ENCODE results near the gene KRTAP9-6. TPM values are rescaled to one million over a fixed set of nuclear protein-coding genes. Genes with fewer than 3 reads are reported as not detected.

Gene KRTAP9-6
- total RNA-seq, 4 donors from 2014 or later: not detected

DNA sequence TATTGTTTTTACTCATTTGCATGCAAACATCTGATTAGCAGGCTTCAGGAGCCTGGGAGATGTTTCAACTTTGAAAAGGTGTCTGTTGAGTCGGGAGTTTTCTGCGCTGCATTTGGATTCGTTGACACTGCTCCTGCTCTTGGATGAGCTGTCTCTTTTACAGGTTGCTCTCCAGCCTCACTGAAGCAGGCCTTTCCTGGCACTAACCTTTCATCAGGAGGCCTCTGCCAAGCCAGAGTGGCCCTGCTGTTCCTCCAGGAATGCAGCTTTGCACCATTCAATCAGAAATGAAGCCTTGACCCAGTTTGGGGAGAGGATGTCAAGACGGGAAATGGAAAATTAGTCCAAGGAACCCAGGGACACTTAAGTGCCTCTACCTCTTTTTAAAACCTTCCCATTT is 37.8 kb downstream of the KRTAP9-6 start:
- Histone ChIP-seq H3K9me3 (no peaks in the 10 kb centered on the region), H3K27me3 (no peaks in the 10 kb centered on the region), H3K4me1 (no peaks in the 10 kb centered on the region), H3K27ac (no peak overlapping the region), H3K36me3 (no peaks in the 10 kb centered on the region), H3K4me3 (no peak overlapping the region)
- intact Hi-C loops (cut with DNase I; ENCODE audit: low total_unique reads): no loop called here
- TF ChIP-seq, protein P1, sequence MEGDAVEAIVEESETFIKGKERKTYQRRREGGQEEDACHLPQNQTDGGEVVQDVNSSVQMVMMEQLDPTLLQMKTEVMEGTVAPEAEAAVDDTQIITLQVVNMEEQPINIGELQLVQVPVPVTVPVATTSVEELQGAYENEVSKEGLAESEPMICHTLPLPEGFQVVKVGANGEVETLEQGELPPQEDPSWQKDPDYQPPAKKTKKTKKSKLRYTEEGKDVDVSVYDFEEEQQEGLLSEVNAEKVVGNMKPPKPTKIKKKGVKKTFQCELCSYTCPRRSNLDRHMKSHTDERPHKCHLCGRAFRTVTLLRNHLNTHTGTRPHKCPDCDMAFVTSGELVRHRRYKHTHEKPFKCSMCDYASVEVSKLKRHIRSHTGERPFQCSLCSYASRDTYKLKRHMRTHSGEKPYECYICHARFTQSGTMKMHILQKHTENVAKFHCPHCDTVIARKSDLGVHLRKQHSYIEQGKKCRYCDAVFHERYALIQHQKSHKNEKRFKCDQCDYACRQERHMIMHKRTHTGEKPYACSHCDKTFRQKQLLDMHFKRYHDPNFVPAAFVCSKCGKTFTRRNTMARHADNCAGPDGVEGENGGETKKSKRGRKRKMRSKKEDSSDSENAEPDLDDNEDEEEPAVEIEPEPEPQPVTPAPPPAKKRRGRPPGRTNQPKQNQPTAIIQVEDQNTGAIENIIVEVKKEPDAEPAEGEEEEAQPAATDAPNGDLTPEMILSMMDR (IDR thresholded peaks at IDR 0.05): no peak
- TF ChIP-seq POLR2A (IDR thresholded peaks at IDR 0.05): no peak
- no peak for DNase-seq

DNA sequence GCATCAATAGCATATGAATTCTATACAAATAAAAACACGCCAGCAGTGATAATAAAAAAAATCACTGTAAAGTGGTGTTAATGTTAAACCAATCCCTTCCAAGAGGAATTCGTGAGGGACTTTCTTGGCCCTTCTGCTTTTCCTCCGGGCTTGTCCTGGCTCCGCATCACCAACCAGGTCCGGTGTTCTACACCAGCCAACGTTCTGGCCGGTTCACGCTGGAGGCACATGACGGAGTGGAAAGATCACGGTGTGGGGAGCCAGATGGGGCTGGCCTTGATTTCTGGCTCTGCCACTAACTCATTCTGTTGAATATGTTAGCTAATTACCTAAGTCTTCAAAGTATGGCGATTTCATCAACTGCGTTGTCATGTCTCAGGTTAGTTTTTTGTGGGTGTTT is 38.9 kb downstream of the KRTAP9-6 start:
- H3K4me1 ChIP-seq: no peaks in the 10 kb centered on the region
- no peaks in the 10 kb centered on the region for H3K9me3 ChIP-seq
- no peak overlapping the region for H3K4me3 ChIP-seq
- intact Hi-C loops (cut with DNase I; ENCODE audit: low total_unique reads): no loop called here
- H3K27ac ChIP-seq: no peak overlapping the region
- no peaks in the 10 kb centered on the region for H3K36me3 ChIP-seq
- TF ChIP-seq, protein P1 (IDR thresholded peaks at IDR 0.05): no peak
- TF ChIP-seq POLR2A (IDR thresholded peaks at IDR 0.05): no peak
- DNase-seq: no peak
- no peaks in the 10 kb centered on the region for H3K27me3 ChIP-seq

DNA sequence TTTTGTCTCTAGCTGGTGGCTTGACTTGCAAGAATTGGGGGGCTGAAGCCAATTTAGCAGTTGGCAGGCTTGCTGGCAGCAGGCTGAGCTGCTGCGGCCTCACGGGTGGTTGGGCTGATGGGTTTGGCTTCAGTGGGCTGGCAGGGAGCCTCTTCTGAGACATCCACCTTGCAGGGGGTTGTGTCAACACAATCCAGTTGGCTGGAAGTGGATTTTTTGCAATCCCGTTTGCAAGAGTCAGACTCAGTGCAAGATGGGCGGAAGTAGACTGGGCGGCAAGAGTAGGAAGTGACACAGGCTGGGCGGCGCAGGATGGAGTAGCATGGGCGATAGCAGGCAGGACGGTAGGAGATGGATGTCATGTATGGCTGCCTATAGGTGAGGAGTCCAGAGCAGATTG is 42.5 kb downstream of the KRTAP9-6 start:
- no peak for TF ChIP-seq POLR2A (IDR thresholded peaks at IDR 0.05)
- TF ChIP-seq, protein P1 (IDR thresholded peaks at IDR 0.05): no peak
- Histone ChIP-seq H3K9me3 (no peaks in the 10 kb centered on the region), H3K4me3 (no peak overlapping the region), H3K27ac (no peak overlapping the region), H3K27me3 (no peaks in the 10 kb centered on the region), H3K4me1 (no peaks in the 10 kb centered on the region), H3K36me3 (no peaks in the 10 kb centered on the region)
- no peak for DNase-seq
- intact Hi-C loops (cut with DNase I; ENCODE audit: low total_unique reads): no loop called here

DNA sequence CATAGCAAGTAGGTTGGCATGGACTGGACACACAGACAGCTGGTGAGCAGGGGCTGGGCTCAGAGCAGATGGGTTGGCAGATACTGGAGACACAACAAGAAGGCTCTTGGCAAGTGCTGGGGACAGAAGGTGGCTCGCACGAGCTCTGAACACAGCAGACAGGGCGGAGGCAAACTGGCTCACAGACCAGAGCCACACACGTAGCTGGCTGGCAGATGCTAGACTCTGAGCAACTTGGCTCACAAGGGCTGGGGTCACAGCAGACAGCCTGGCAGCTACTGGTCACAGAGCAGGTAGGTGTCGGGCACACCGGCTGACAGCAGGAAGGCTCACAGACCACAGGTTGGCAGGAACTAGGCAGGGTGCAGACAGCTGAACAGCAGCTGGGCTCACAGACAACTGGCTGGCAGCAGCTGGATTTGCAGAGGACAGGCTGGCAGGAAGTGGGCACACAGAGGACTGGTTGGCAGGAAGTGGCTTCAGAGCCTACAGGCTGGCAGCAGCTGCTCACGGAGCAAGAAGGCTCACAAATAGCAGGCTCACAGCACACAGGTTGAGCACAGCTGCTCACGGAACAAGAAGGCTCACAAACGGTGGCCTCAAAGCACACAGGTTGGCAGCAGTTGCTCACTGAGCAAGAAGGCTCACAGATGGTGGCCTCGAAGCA is 43.2 kb downstream of the KRTAP9-6 start:
- H3K4me3 ChIP-seq: no peak overlapping the region
- no peaks in the 10 kb centered on the region for H3K27me3 ChIP-seq
- no peak for DNase-seq
- intact Hi-C loops (cut with DNase I; ENCODE audit: low total_unique reads): no loop called here
- no peaks in the 10 kb centered on the region for H3K36me3 ChIP-seq
- H3K27ac ChIP-seq: no peak overlapping the region
- no peaks in the 10 kb centered on the region for H3K4me1 ChIP-seq
- H3K9me3 ChIP-seq: no peaks in the 10 kb centered on the region
- TF ChIP-seq, protein P1 (IDR thresholded peaks at IDR 0.05): no peak
- no peak for TF ChIP-seq POLR2A (IDR thresholded peaks at IDR 0.05)

DNA sequence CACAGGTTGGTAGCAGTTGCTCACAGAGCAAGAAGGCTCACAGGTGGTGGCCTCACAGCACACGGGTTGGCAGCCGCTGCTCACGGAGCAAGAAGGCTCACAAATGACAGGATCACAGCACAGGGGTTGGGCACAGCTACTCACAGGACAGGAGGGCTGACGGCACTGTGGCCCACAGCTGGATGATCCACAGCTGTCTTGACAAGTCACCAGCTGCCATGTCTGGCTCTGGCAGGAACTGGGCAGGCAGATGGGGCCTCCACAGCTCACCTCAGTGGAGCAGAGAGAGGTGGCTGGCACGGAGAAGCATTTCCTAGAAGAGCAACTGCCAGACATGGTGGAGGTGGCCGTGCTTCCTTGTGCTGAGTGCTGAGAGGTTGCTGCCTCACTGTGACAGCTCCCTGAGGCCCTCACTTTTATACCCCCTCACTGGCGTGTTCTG is 43.8 kb downstream of the KRTAP9-6 start, which contains the start of gene KRTAP16-1:
TSS of gene KRTAP16-1 (minus strand) at position 392 of the 442 bp plus-strand sequence. CDS start at position 336, 56 bp downstream.
- H3K36me3 ChIP-seq: no peaks in the 10 kb centered on the region
- no peaks in the 10 kb centered on the region for H3K9me3 ChIP-seq
- intact Hi-C loops (cut with DNase I; ENCODE audit: low total_unique reads): no loop called here
- no peak for DNase-seq
- H3K27me3 ChIP-seq: no peaks in the 10 kb centered on the region
- H3K4me3 ChIP-seq: no peak within 1 kb of the TSS
- TF ChIP-seq, protein P1 (IDR thresholded peaks at IDR 0.05): no peak
- no peak for TF ChIP-seq POLR2A (IDR thresholded peaks at IDR 0.05)
- no peak within 1 kb of the TSS for H3K27ac ChIP-seq
- H3K4me1 ChIP-seq: no peaks in the 10 kb centered on the region

Data from uterus (tissue), 4 donors.